ENCODE results near the gene NFE2.

GRCh38 chr12:54270345-54270744 is 30.5 kb downstream of the NFE2 start:
- TF ChIP-seq, protein P1, sequence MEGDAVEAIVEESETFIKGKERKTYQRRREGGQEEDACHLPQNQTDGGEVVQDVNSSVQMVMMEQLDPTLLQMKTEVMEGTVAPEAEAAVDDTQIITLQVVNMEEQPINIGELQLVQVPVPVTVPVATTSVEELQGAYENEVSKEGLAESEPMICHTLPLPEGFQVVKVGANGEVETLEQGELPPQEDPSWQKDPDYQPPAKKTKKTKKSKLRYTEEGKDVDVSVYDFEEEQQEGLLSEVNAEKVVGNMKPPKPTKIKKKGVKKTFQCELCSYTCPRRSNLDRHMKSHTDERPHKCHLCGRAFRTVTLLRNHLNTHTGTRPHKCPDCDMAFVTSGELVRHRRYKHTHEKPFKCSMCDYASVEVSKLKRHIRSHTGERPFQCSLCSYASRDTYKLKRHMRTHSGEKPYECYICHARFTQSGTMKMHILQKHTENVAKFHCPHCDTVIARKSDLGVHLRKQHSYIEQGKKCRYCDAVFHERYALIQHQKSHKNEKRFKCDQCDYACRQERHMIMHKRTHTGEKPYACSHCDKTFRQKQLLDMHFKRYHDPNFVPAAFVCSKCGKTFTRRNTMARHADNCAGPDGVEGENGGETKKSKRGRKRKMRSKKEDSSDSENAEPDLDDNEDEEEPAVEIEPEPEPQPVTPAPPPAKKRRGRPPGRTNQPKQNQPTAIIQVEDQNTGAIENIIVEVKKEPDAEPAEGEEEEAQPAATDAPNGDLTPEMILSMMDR (IDR thresholded peaks at IDR 0.05): no peak
- no peak for TF ChIP-seq POLR2A (IDR thresholded peaks at IDR 0.05)
